ENCODE data around the gene TMEM150A. TPM values are rescaled to one million over a fixed set of nuclear protein-coding genes. Genes with fewer than 3 reads are reported as not detected.

Gene TMEM150A
- total and polyA plus RNA-seq, 2 of the 13 experiments (the other 11 are each of a cell fraction or from before 2014, with no cell fraction given) = 30.1 to 70.4 TPM

GRCh38 chr2:85596026-85596333, 6.5 kb downstream of the TMEM150A start (continued):
- TF ChIP-seq PRDM10 (CRISPR knock-in tag; IDR thresholded peaks at IDR 0.05; ENCODE audit: low read depth) (0 out of 2 replicates have a peak, but pooled peaks have one; percentile 1), LBX2 (CRISPR knock-in tag; IDR thresholded peaks at IDR 0.05; ENCODE audit: borderline replicate concordance) (no peak), ZMYM3 (CRISPR knock-in tag; IDR thresholded peaks at IDR 0.05) (0 out of 2 replicates have a peak, but pooled peaks have one; percentile 8), ZNF780A (CRISPR knock-in tag; IDR thresholded peaks at IDR 0.05) (0 out of 2 replicates have a peak, but pooled peaks have one; percentile 27), NCOA2 (CRISPR knock-in tag; IDR thresholded peaks at IDR 0.05) (no peak), ZKSCAN8 (CRISPR knock-in tag; IDR thresholded peaks at IDR 0.05; ENCODE audit: borderline replicate concordance) (no peak), DNMT1 (CRISPR knock-in tag; IDR thresholded peaks at IDR 0.05) (0 out of 2 replicates have a peak, but pooled peaks have one; percentile 76), CC2D1A (CRISPR knock-in tag; IDR thresholded peaks at IDR 0.05) (0 out of 2 replicates have a peak, but pooled peaks have one; percentile 17), ZNF775 (CRISPR knock-in tag; IDR thresholded peaks at IDR 0.05; ENCODE audit: borderline replicate concordance) (no peak), CHCHD3 (CRISPR knock-in tag; IDR thresholded peaks at IDR 0.05) (0 out of 2 replicates have a peak, but pooled peaks have one; percentile 59), MAZ (IDR thresholded peaks at IDR 0.05; ENCODE audit: borderline replicate concordance, low read depth, low read length) (no peak), MAZ (CRISPR knock-in tag; IDR thresholded peaks at IDR 0.05; ENCODE audit: low read depth) (peak; percentile 4; the same call in 1 of the 2 replicates), MTA1 (CRISPR knock-in tag; IDR thresholded peaks at IDR 0.05; ENCODE audit: borderline replicate concordance) (0 out of 2 replicates have a peak, but pooled peaks have one; percentile 9), ZNF282 (IDR thresholded peaks at IDR 0.05; ENCODE audit: partially characterized antibody) (no peak), ZNF12 (CRISPR knock-in tag; IDR thresholded peaks at IDR 0.05) (no peak), SRF (IDR thresholded peaks at IDR 0.05; ENCODE audit: low read depth, low read length) (no peak), FOXO1 (CRISPR knock-in tag; IDR thresholded peaks at IDR 0.05) (no peak), GRHL1 (CRISPR knock-in tag; conservative IDR thresholded peaks at IDR 0.05) (no peak), ZNF781 (CRISPR knock-in tag; IDR thresholded peaks at IDR 0.05; ENCODE audit: borderline replicate concordance, not compliant biosample characterization) (peak; percentile 14), MAFK (conservative IDR thresholded peaks at IDR 0.05 in 1 of 2, IDR thresholded peaks at IDR 0.05 in 1 of 2; ENCODE audit: low read length in 2 of 2) (no peak), NONO (IDR thresholded peaks at IDR 0.05) (no peak), NONO (CRISPR knock-in tag; conservative IDR thresholded peaks at IDR 0.05) (peak; percentile 9; the same call in 1 of the 2 replicates), POLR2AphosphoS5 (IDR thresholded peaks at IDR 0.05; ENCODE audit: low read depth, low read length) (no peak), ZNF564 (CRISPR knock-in tag; IDR thresholded peaks at IDR 0.05) (no peak), SAFB2 (CRISPR knock-in tag; IDR thresholded peaks at IDR 0.05; ENCODE audit: borderline replicate concordance, low read depth) (0 out of 2 replicates have a peak, but pooled peaks have one; percentile 55), TARDBP (CRISPR knock-in tag; IDR thresholded peaks at IDR 0.05) (peak; percentile 2; the same call in 1 of the 2 replicates), PAX8 (CRISPR knock-in tag; IDR thresholded peaks at IDR 0.05; ENCODE audit: borderline replicate concordance) (0 out of 2 replicates have a peak, but pooled peaks have one; percentile 6)
